GM12878 (cell line): ENCODE results near the gene NFE2L1. TPM values are rescaled to one million over a fixed set of nuclear protein-coding genes. Genes with fewer than 3 reads are reported as not detected.

Source experiments
- ATAC-seq: fragments of 200-7000 bp; cut with Tn5 transposase; 3 replicates; pipeline ENCODE4 v1.9.1; 2020; ENCODE audit warnings: mild to moderate bottlenecking, moderate library complexity
- BruUV-seq: library from RNA; stranded (reverse); fragments of 400-500 nt; replicated peaks from 2 replicates; lab custom pipeline; 2021; lab: Mats Ljungman, UMichigan
- CTCF ChIA-PET: fragments of 300-600 bp; sonication (Branson Sonifier 250); formaldehyde crosslinking; extraction: SDS; loops from one replicate; lab custom pipeline; 2021; ENCODE audit warnings: inconsistent platforms; lab: Yijun Ruan, JAX
- POLR2A ChIA-PET: fragments of 350-600 bp; formaldehyde crosslinking; extraction: SDS; loops from one replicate; lab custom pipeline; 2021; ENCODE audit warnings: inconsistent platforms; lab: Charles Lee
- RAD21 ChIA-PET: fragments of 300-600 bp; sonication (Branson Sonifier 250); formaldehyde crosslinking; loops from one replicate; lab custom pipeline; 2023; ENCODE audit warnings: antibody characterized with exemption; ENCODE audit not compliant: unreplicated experiment; lab: Charles Lee
- SMC1A ChIA-PET: fragments of 300-600 bp; sonication (Branson Sonifier 250); formaldehyde crosslinking; loops from one replicate; lab custom pipeline; 2023; ENCODE audit not compliant: unreplicated experiment, uncharacterized antibody; lab: Charles Lee
- DNase-seq: peaks from one replicate; pipeline ENCODE4 v3.0.0-alpha.2; 2011; ENCODE audit warnings: low read depth, low spot score
- FAIRE-seq: peaks from 3 replicates; lab custom pipeline; 2011; peaks lifted over from hg19 to GRCh38; lab: Jason Lieb, UNC
- H2AFZ ChIP-seq: 2 replicates; pipeline ENCODE4 v1.6.0; 2011; ENCODE audit warnings: low read depth, low read length, control low read depth; ENCODE audit not compliant: control insufficient read depth
- H3K27ac ChIP-seq: 2 replicates; pipeline ENCODE4 v1.5.1; 2011; ENCODE audit warnings: control low read depth; ENCODE audit not compliant: control insufficient read depth, insufficient read depth
- H3K27me3 ChIP-seq, 2 experiments: replicated peaks in 1 of 2; 2 replicates each; pipeline versions ENCODE4 v1.6.0 to v1.6.1; 2011; ENCODE audit warnings: low read length in 1 of 2; ENCODE audit not compliant: control insufficient read depth in 2 of 2, insufficient read depth in 2 of 2
- H3K36me3 ChIP-seq, 2 experiments: 2 replicates each; pipeline ENCODE4 v1.5.1; 2011; ENCODE audit warnings: low read length in 1 of 2; ENCODE audit not compliant: control insufficient read depth in 2 of 2, insufficient read depth in 2 of 2
- H3K4me1 ChIP-seq: 2 replicates; pipeline ENCODE4 v1.6.1; 2011; ENCODE audit warnings: mild to moderate bottlenecking, low read length, moderate library complexity, mixed read lengths; ENCODE audit not compliant: control insufficient read depth, insufficient read depth
- H3K4me2 ChIP-seq: 2 replicates; pipeline ENCODE4 v1.6.0; 2011; ENCODE audit warnings: control low read depth; ENCODE audit not compliant: control insufficient read depth, insufficient read depth
- H3K4me3 ChIP-seq: fragments of 200-600 bp; sonication (generic); 2 replicates; pipeline ENCODE4 v1.5.1; 2016
- H3K79me2 ChIP-seq: 2 replicates; pipeline ENCODE4 v1.6.0; 2011; ENCODE audit warnings: low read length; ENCODE audit not compliant: control insufficient read depth, insufficient read depth
- H3K9ac ChIP-seq: 2 replicates; pipeline ENCODE4 v1.8.0; 2011; ENCODE audit warnings: low read length, control low read depth, mixed read lengths; ENCODE audit not compliant: control insufficient read depth, insufficient read depth
- H3K9me3 ChIP-seq: replicated peaks from 3 replicates; pipeline ENCODE4 v1.5.1; 2011; ENCODE audit warnings: mild to moderate bottlenecking, low read length; ENCODE audit not compliant: control insufficient read depth, insufficient read depth
- H4K20me1 ChIP-seq: 2 replicates; pipeline ENCODE4 v1.6.0; 2011; ENCODE audit not compliant: control insufficient read depth, insufficient read depth
- IRF4 ChIP-seq: IDR thresholded peaks from 2 replicates; pipeline ENCODE4 v1.6.1; 2011; ENCODE audit warnings: low read depth, low read length
- NFIC ChIP-seq: IDR thresholded peaks from 2 replicates; pipeline ENCODE4 v1.6.1; 2012; ENCODE audit warnings: low read depth, mild to moderate bottlenecking, inconsistent platforms, low read length, moderate library complexity
- NFYB ChIP-seq: IDR thresholded peaks from 2 replicates; pipeline ENCODE4 v1.6.1; 2011; ENCODE audit warnings: low read depth, mild to moderate bottlenecking, low read length, improper control_type of control experiment, moderate library complexity; ENCODE audit not compliant: insufficient read depth
- SIN3A ChIP-seq: IDR thresholded peaks from 2 replicates; pipeline ENCODE4 v1.6.1; 2012; ENCODE audit warnings: low read depth, low read length, improper control_type of control experiment
- SMC3 ChIP-seq: IDR thresholded peaks from 2 replicates; pipeline ENCODE4 v1.6.1; 2011; ENCODE audit warnings: low read length, improper control_type of control experiment, borderline replicate concordance
- TARDBP ChIP-seq: IDR thresholded peaks from 2 replicates; pipeline ENCODE4 v1.6.1; 2016; ENCODE audit warnings: borderline replicate concordance
- ZBED1 ChIP-seq: IDR thresholded peaks from 2 replicates; pipeline ENCODE4 v1.6.1; 2016; ENCODE audit warnings: borderline replicate concordance
- ZNF384 ChIP-seq: IDR thresholded peaks from 2 replicates; pipeline ENCODE4 v1.6.1; 2012; ENCODE audit warnings: low read depth, mild to moderate bottlenecking, low read length, improper control_type of control experiment, borderline replicate concordance
- WGBS: methylation state at CpG from one replicate; pipeline ENCODE4 v1.1.6; 2016; ENCODE audit warnings: low lambda C conversion rate; ENCODE audit not compliant: insufficient replicate concordance, insufficient coverage; ENCODE audit errors: missing lambda C conversion rate; 5-methylcytosine and 5-hydroxymethylcytosine counted together
- in situ Hi-C: fragments of 300-500 bp; cut with MboI; formaldehyde crosslinking; loops from 9 replicates; pipeline ENCODE4 v1.14.3; 2018; ENCODE audit warnings: mixed read lengths
- intact Hi-C: fragments of 100-400 bp; cut with micrococcal nuclease; formaldehyde crosslinking; loops from one replicate; pipeline ENCODE4 v1.14.2; 2022; ENCODE audit not compliant: unreplicated experiment
- polyA plus RNA-seq, 11 experiments: library from polyadenylated mRNA; depleted of rRNA in 4 of 11; unstranded in 6 of 11; stranded (reverse) in 5 of 11; fragments of >200 nt; fragmentation: Nextera tagmentation in 4 of 11; fragmentation: Illumina TruSeq in 1 of 11; extraction: Ambion mirVana in 4 of 11; extraction: Trizol in 1 of 11; gene quantifications; 1 replicate in 1 of 11; 2 replicates in 10 of 11; pipeline versions ENCODE4 v1.2.1 to v1.2.3, GENCODE V29; 2011 to 2016; ENCODE audit warnings: inconsistent platforms in 2 of 11, missing spikeins in 2 of 11, low read depth in 1 of 11
- total RNA-seq, 4 experiments: library from RNA; depleted of rRNA in 3 of 4; stranded (reverse); fragments of >200 nt in 3 of 4; fragmentation: Illumina TruSeq in 1 of 4; extraction: Trizol in 1 of 4; gene quantifications; 2 replicates each; pipeline versions ENCODE4 v1.2.1 to v1.2.3, GENCODE V29; 2013 to 2021
- TF ChIP-seq, protein P1 (sequence below): fragments of 450-650 bp; IDR thresholded peaks from 2 replicates; pipeline ENCODE4 v1.6.1; 2017; ENCODE audit warnings: borderline replicate concordance
- TF ChIP-seq, protein P2 (sequence below): fragments of 450-650 bp; IDR thresholded peaks from 2 replicates; pipeline ENCODE4 v1.6.1; 2016; ENCODE audit warnings: mild to moderate bottlenecking

The NFE2L1 gene
- total and polyA plus RNA-seq, 10 of the 15 experiments (the other 5 are each of a cell fraction or from before 2014, with no cell fraction given) = 3.8 to 104 (median 26.4) TPM

DNA sequence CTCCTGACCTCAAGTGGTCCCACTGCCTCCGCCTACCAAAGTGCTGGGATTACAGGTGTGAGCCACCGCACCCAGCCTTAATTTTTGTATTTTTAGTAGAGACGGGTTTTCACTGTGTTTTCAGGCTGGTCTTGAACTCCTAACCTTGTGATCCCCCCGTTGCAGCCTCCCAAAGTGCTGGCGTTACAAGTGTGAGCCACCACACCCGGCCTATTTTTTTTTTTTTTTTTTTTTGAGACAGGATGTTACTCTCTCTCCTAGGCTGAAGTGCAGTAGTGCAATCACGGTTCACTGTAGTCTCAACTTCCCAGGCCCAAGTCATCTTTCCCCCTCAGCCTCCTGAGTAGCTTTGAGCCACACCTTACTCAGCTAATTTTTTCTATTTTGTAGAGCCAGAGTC, 56.3 kb downstream of the NFE2L1 start:
- POLR2A ChIA-PET = interaction anchor here (1.2 to 4.1 kb wide), 2 partner anchors 8 to 9 kb away, joined by 3 to 32 read pairs; no protein-coding TSS in a partner anchor

DNA sequence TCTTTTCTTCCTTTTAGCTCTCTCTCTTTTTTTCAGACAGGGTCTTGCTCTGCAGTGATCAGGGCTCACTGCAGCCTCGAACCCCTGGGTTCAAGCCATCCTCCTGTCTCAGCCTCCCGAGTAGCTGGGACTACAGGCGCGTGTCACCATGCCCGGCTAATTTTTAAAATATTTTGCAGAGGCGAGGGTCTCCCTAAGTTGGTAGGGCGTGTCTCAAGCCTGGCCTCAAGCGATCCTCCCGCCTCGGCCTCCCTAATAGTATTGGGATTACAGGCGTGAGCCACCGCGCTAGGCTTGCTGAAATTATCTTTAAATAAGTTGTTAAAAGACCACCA, 58.6 kb downstream of the NFE2L1 start:
- Histone ChIP-seq H4K20me1 (no peaks in the 10 kb centered on the region), H2AFZ (peak overlapping the region; percentile 42), H3K4me3 (peak overlapping the region; percentile 97), H3K9ac (peak overlapping the region; percentile 68), H3K4me1 (peaks cover 11% of the 10 kb centered on the region), H3K27ac (peak overlapping the region; percentile 80; the same call in 1 of the 2 replicates), H3K9me3 (peaks cover 3% of the 10 kb centered on the region; the same call in 2 of the 3 replicates), H3K79me2 (peaks cover 38% of the 10 kb centered on the region), H3K4me2 (peak overlapping the region; percentile 3), H3K27me3 (no peaks in the 10 kb centered on the region), H3K36me3 (no peaks in the 10 kb centered on the region)
- RAD21 ChIA-PET = interaction anchor here (0.5 to 3.2 kb wide), 8 partner anchors 9 to 100 kb away, joined by 3 to 16 read pairs (median 4); no protein-coding TSS in a partner anchor
- no peak for DNase-seq
- no TSS peak for BruUV-seq
- SMC1A ChIA-PET = interaction anchor here (1.2 to 7.5 kb wide), 4 partner anchors 9 to 54 kb away, joined by 3 to 54 read pairs (median 22); no protein-coding TSS in a partner anchor
- TF ChIP-seq NFIC = no peak
- no peak for TF ChIP-seq ZNF384
- TF ChIP-seq TARDBP = no peak
- TF ChIP-seq, protein P1, sequence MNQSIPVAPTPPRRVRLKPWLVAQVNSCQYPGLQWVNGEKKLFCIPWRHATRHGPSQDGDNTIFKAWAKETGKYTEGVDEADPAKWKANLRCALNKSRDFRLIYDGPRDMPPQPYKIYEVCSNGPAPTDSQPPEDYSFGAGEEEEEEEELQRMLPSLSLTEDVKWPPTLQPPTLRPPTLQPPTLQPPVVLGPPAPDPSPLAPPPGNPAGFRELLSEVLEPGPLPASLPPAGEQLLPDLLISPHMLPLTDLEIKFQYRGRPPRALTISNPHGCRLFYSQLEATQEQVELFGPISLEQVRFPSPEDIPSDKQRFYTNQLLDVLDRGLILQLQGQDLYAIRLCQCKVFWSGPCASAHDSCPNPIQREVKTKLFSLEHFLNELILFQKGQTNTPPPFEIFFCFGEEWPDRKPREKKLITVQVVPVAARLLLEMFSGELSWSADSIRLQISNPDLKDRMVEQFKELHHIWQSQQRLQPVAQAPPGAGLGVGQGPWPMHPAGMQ = no peak
- no peak for TF ChIP-seq SMC3
- no peak for TF ChIP-seq ZBED1
- TF ChIP-seq, protein P2, sequence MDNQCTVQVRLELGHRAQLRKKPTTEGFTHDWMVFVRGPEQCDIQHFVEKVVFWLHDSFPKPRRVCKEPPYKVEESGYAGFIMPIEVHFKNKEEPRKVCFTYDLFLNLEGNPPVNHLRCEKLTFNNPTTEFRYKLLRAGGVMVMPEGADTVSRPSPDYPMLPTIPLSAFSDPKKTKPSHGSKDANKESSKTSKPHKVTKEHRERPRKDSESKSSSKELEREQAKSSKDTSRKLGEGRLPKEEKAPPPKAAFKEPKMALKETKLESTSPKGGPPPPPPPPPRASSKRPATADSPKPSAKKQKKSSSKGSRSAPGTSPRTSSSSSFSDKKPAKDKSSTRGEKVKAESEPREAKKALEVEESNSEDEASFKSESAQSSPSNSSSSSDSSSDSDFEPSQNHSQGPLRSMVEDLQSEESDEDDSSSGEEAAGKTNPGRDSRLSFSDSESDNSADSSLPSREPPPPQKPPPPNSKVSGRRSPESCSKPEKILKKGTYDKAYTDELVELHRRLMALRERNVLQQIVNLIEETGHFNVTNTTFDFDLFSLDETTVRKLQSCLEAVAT = 0 out of 2 replicates have a peak, but pooled peaks have one; percentile 17
- no peak for FAIRE-seq
- intact Hi-C loops (no loop called here), in situ Hi-C loops (no loop called here)
- CTCF ChIA-PET = interaction anchor here (0.6 to 33.4 kb wide), 8 partner anchors 8 to 143 kb away, joined by 3 to 525 read pairs (median 8); partner anchors contain the start of gene CBX1
- POLR2A ChIA-PET = interaction anchor here (1.3 to 4.4 kb wide), 4 partner anchors 8 to 51 kb away, joined by 7 to 23 read pairs (median 12); no protein-coding TSS in a partner anchor
- WGBS = 9% methylated on average over 13 of the region's 13 CpGs
- no peak for ATAC-seq

More for the DNA sequence above, 56.3 kb downstream of the NFE2L1 start:
- FAIRE-seq (no peak), ATAC-seq (no peak), DNase-seq (no peak)
- no peak overlapping the region for H3K4me3 ChIP-seq
- no peak overlapping the region for H3K9ac ChIP-seq
- RAD21 ChIA-PET = no interaction called here
- 84% methylated on average over 7 of the region's 7 CpGs for WGBS
- in situ Hi-C loops = no loop called here
- no peaks in the 10 kb centered on the region for H4K20me1 ChIP-seq
- H3K36me3 ChIP-seq = no peaks in the 10 kb centered on the region
- no peak overlapping the region for H2AFZ ChIP-seq
- CTCF ChIA-PET = interaction anchor here (33.4 kb wide), 1 partner anchor 25 kb away, joined by 525 read pairs; no protein-coding TSS in a partner anchor
- H3K79me2 ChIP-seq = peaks cover 32% of the 10 kb centered on the region
- intact Hi-C loops = no loop called here
- no peak for TF ChIP-seq IRF4
- TF ChIP-seq SIN3A = no peak
- no peak for TF ChIP-seq NFYB
- no peaks in the 10 kb centered on the region for H3K27me3 ChIP-seq
- no peak overlapping the region for H3K27ac ChIP-seq
- no TSS peak for BruUV-seq
- SMC1A ChIA-PET = no interaction called here
- H3K4me1 ChIP-seq = peaks cover 16% of the 10 kb centered on the region
- H3K4me2 ChIP-seq = no peak overlapping the region
- H3K9me3 ChIP-seq = peaks cover 3% of the 10 kb centered on the region; the same call in 2 of the 3 replicates
